ENCODE data around the gene PLCB2. TPM values are rescaled to one million over a fixed set of nuclear protein-coding genes. Genes with fewer than 3 reads are reported as not detected.

Gene PLCB2
- total and polyA plus RNA-seq, 9 of the 15 experiments (the other 6 are each of a cell fraction or from before 2014, with no cell fraction given): 0.37 to 12.3 (median 8.0) TPM

DNA sequence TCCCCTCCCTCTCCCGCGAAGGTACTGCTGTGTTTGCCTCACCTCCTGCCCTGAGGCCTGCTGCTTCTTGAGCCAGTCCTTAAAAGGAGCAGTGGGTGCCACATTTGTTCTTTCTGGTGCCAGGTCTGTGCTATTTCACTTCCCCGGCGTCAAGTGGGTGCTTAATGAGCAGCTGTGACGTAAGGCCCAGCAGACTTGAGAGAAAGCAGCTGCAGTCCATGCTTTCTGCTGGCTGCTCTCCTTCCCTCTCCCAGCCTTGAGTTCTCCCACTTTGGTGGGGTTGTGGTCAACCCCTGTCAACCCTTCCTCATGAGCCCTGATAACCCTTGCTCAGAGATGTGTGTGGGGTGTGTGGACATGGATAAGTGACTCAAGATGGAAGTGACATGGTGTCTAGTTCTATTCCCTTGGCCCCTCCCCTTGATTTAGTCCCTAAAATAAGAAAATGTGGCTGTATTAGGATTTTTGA, 22.7 kb upstream of the PLCB2 start (continued):
- TF ChIP-seq CREB1 (IDR thresholded peaks at IDR 0.05) (peak; percentile 44; the same call in 1 of the 2 replicates), CREB1 (CRISPR knock-in tag; IDR thresholded peaks at IDR 0.05) (peak; percentile 54; the same call in 1 of the 2 replicates), IFI16 (CRISPR knock-in tag; IDR thresholded peaks at IDR 0.05) (no peak), MTA2 (IDR thresholded peaks at IDR 0.05; ENCODE audit: low read depth) (peak; percentile 62), NBN (IDR thresholded peaks at IDR 0.05; ENCODE audit: low read depth) (0 out of 2 replicates have a peak, but pooled peaks have one; percentile 27), TCFL5 (CRISPR knock-in tag; conservative IDR thresholded peaks at IDR 0.05) (no peak), NFRKB (IDR thresholded peaks at IDR 0.05; ENCODE audit: low read depth) (no peak), SIN3A (IDR thresholded peaks at IDR 0.05; ENCODE audit: borderline replicate concordance in 2 of 2, control insufficient read depth in 1 of 2, low read depth in 2 of 2, low read length in 2 of 2) (no peak), ZKSCAN3 (CRISPR knock-in tag; IDR thresholded peaks at IDR 0.05) (no peak), HDAC3 (IDR thresholded peaks at IDR 0.05; ENCODE audit: borderline replicate concordance, partially characterized antibody) (no peak), ZNF609 (CRISPR knock-in tag; IDR thresholded peaks at IDR 0.05; ENCODE audit: borderline replicate concordance) (no peak), TAF9B (IDR thresholded peaks at IDR 0.05; ENCODE audit: partially characterized antibody) (no peak), WHSC1 (IDR thresholded peaks at IDR 0.05; ENCODE audit: low read length) (no peak), CC2D1A (IDR thresholded peaks at IDR 0.05) (no peak), POLR2B (IDR thresholded peaks at IDR 0.05; ENCODE audit: low read depth, partially characterized antibody) (no peak), HDAC8 (tag; IDR thresholded peaks at IDR 0.05) (no peak), JUND (IDR thresholded peaks at IDR 0.05; ENCODE audit: borderline replicate concordance, low read depth, low read length) (peak; percentile 25; the same call in 1 of the 2 replicates), JUND (tag; IDR thresholded peaks at IDR 0.05; ENCODE audit: borderline replicate concordance, low read depth, low read length) (peak; percentile 31; the same call in 2 of the 3 replicates)
- TF ChIP-seq, protein P1, sequence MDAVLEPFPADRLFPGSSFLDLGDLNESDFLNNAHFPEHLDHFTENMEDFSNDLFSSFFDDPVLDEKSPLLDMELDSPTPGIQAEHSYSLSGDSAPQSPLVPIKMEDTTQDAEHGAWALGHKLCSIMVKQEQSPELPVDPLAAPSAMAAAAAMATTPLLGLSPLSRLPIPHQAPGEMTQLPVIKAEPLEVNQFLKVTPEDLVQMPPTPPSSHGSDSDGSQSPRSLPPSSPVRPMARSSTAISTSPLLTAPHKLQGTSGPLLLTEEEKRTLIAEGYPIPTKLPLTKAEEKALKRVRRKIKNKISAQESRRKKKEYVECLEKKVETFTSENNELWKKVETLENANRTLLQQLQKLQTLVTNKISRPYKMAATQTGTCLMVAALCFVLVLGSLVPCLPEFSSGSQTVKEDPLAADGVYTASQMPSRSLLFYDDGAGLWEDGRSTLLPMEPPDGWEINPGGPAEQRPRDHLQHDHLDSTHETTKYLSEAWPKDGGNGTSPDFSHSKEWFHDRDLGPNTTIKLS (IDR thresholded peaks at IDR 0.05; ENCODE audit: borderline replicate concordance, low read depth): no peak
- TF ChIP-seq, protein P2, sequence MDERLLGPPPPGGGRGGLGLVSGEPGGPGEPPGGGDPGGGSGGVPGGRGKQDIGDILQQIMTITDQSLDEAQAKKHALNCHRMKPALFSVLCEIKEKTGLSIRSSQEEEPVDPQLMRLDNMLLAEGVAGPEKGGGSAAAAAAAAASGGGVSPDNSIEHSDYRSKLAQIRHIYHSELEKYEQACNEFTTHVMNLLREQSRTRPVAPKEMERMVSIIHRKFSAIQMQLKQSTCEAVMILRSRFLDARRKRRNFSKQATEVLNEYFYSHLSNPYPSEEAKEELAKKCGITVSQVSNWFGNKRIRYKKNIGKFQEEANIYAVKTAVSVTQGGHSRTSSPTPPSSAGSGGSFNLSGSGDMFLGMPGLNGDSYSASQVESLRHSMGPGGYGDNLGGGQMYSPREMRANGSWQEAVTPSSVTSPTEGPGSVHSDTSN (CRISPR knock-in tag; IDR thresholded peaks at IDR 0.05; ENCODE audit: low read depth): no peak
- TF ChIP-seq, protein P2 (tag; conservative IDR thresholded peaks at IDR 0.05; ENCODE audit: low read depth): peak; percentile 19; the same call in 1 of the 2 replicates
